IMR-90 (cell line): ENCODE data around the gene CACNA1G. TPM values are rescaled to one million over a fixed set of nuclear protein-coding genes. Genes with fewer than 3 reads are reported as not detected.

Experiments used
- ATAC-seq: fragments of 200-7000 bp; cut with Tn5 transposase; 2 replicates; pipeline ENCODE4 v1.9.1; 2020; ENCODE audit warnings: low read depth, mild to moderate bottlenecking, moderate library complexity
- BruUV-seq: library from RNA; stranded (reverse); fragments of 400-500 nt; replicated peaks from 2 replicates; lab custom pipeline; 2021; lab: Mats Ljungman, UMichigan
- CTCF ChIA-PET: fragments of 300-600 bp; formaldehyde crosslinking; extraction: SDS; loops from one replicate; lab custom pipeline; 2021; ENCODE audit warnings: antibody characterized with exemption; lab: Yijun Ruan, JAX
- POLR2A ChIA-PET: fragments of 300-600 bp; sonication (Branson Sonifier 250); formaldehyde crosslinking; loops from one replicate; lab custom pipeline; 2022; ENCODE audit warnings: antibody characterized with exemption; ENCODE audit not compliant: unreplicated experiment; lab: Charles Lee
- DNase-seq: peaks from one replicate; pipeline ENCODE4 v3.0.0; 2013
- H2AFZ ChIP-seq: replicated peaks from 2 replicates; pipeline ENCODE3; 2013; ENCODE audit warnings: low read length, mild to moderate bottlenecking; ENCODE audit not compliant: poor library complexity
- H2AK5ac ChIP-seq: 2 replicates; pipeline ENCODE4 v1.6.1; 2013; ENCODE audit warnings: low read depth, low read length, inconsistent platforms
- H2AK9ac ChIP-seq: replicated peaks from 2 replicates; pipeline ENCODE3; 2013; ENCODE audit warnings: mild to moderate bottlenecking, low read depth, low read length, moderate library complexity; ENCODE audit not compliant: poor library complexity
- H2BK120ac ChIP-seq: 2 replicates; pipeline ENCODE4 v1.6.1; 2013; ENCODE audit warnings: low read depth, low read length, inconsistent platforms
- H2BK15ac ChIP-seq: 3 replicates; pipeline ENCODE4 v1.6.1; 2013; ENCODE audit warnings: low read depth, low read length, inconsistent platforms
- H2BK20ac ChIP-seq: 2 replicates; pipeline ENCODE4 v1.6.1; 2013; ENCODE audit warnings: low read depth, mild to moderate bottlenecking, inconsistent platforms, low read length, moderate library complexity
- H2BK5ac ChIP-seq: 2 replicates; pipeline ENCODE4 v1.6.1; 2013; ENCODE audit warnings: mild to moderate bottlenecking, low read depth, low read length, inconsistent platforms; ENCODE audit not compliant: poor library complexity, severe bottlenecking
- H3K14ac ChIP-seq: replicated peaks from 2 replicates; pipeline ENCODE4 v1.6.1; 2013; ENCODE audit warnings: low read depth, low read length, inconsistent platforms
- H3K18ac ChIP-seq: 2 replicates; pipeline ENCODE4 v1.6.1; 2013; ENCODE audit warnings: low read depth, low read length, control low read depth
- H3K23ac ChIP-seq: 2 replicates; pipeline ENCODE4 v1.6.1; 2013; ENCODE audit warnings: low read depth, low read length, inconsistent platforms
- H3K27ac ChIP-seq: 2 replicates; pipeline ENCODE4 v1.5.1; 2013; ENCODE audit warnings: mild to moderate bottlenecking, control low read depth, low read length; ENCODE audit not compliant: insufficient read depth
- H3K27me3 ChIP-seq: 2 replicates; pipeline ENCODE4 v1.6.1; 2013; ENCODE audit warnings: low read length; ENCODE audit not compliant: control insufficient read depth, insufficient read depth
- H3K36me3 ChIP-seq: 2 replicates; pipeline ENCODE4 v1.6.1; 2013; ENCODE audit warnings: low read length, mixed read lengths; ENCODE audit not compliant: control insufficient read depth, insufficient read depth
- H3K4ac ChIP-seq: 2 replicates; pipeline ENCODE4 v1.6.1; 2013; ENCODE audit warnings: low read depth, low read length, inconsistent platforms
- H3K4me1 ChIP-seq: 2 replicates; pipeline ENCODE4 v1.6.1; 2013; ENCODE audit warnings: low read length, mixed read lengths; ENCODE audit not compliant: control insufficient read depth, insufficient read depth
- H3K4me2 ChIP-seq: 2 replicates; pipeline ENCODE4 v1.6.1; 2013; ENCODE audit warnings: low read depth, mild to moderate bottlenecking, control low read depth, low read length, moderate library complexity
- H3K4me3 ChIP-seq: 2 replicates; pipeline ENCODE4 v1.5.1; 2013; ENCODE audit warnings: low read depth, mild to moderate bottlenecking, control low read depth, low read length, moderate library complexity; ENCODE audit not compliant: insufficient read depth
- H3K56ac ChIP-seq: 2 replicates; pipeline ENCODE4 v1.6.1; 2013; ENCODE audit warnings: low read length, inconsistent platforms; ENCODE audit not compliant: insufficient read depth; ENCODE audit errors: extremely low read depth
- H3K79me1 ChIP-seq, 2 experiments: 2 replicates each; pipeline ENCODE4 v1.6.1; 2013; ENCODE audit warnings: low read length in 2 of 2, inconsistent platforms in 1 of 2, low read depth in 1 of 2
- H3K9ac ChIP-seq: 2 replicates; pipeline ENCODE4 v1.6.1; 2013; ENCODE audit warnings: low read depth, low read length, control low read depth
- H3K9me1 ChIP-seq: 2 replicates; pipeline ENCODE4 v1.6.1; 2013; ENCODE audit warnings: low read length, inconsistent platforms; ENCODE audit not compliant: insufficient read depth
- H3K9me3 ChIP-seq: 2 replicates; pipeline ENCODE4 v1.6.1; 2013; ENCODE audit warnings: low read length; ENCODE audit not compliant: control insufficient read depth, insufficient read depth
- H4K20me1 ChIP-seq: 2 replicates; pipeline ENCODE4 v1.6.1; 2013; ENCODE audit warnings: low read length, inconsistent platforms; ENCODE audit not compliant: insufficient read depth
- H4K5ac ChIP-seq: 2 replicates; pipeline ENCODE4 v1.6.1; 2013; ENCODE audit warnings: mild to moderate bottlenecking, low read depth, low read length, control low read depth
- H4K8ac ChIP-seq, 2 experiments: 2 replicates each; pipeline ENCODE4 v1.6.1; 2013; ENCODE audit warnings: low read depth in 2 of 2, low read length in 2 of 2, control low read depth in 1 of 2, inconsistent platforms in 1 of 2
- H4K91ac ChIP-seq: 2 replicates; pipeline ENCODE4 v1.6.1; 2013; ENCODE audit warnings: low read depth, low read length, inconsistent platforms; ENCODE audit not compliant: insufficient read depth
- BHLHE40 ChIP-seq: fragments of 150-350 bp; IDR thresholded peaks from 2 replicates; pipeline ENCODE4 v1.6.1; 2016; ENCODE audit warnings: mild to moderate bottlenecking, low read depth, low read length
- CEBPB ChIP-seq: IDR thresholded peaks from 2 replicates; pipeline ENCODE4 v1.6.1; 2012; ENCODE audit warnings: low read depth, low read length, improper control_type of control experiment
- CTCF ChIP-seq: conservative IDR thresholded peaks from 2 replicates; pipeline ENCODE4 v1.5.1; 2012; ENCODE audit warnings: mild to moderate bottlenecking, low read depth, low read length, improper control_type of control experiment
- ELK1 ChIP-seq: fragments of 150-350 bp; IDR thresholded peaks from 2 replicates; pipeline ENCODE4 v1.6.1; 2016; ENCODE audit warnings: low read depth, mild to moderate bottlenecking, low read length, moderate library complexity, borderline replicate concordance
- MAFK ChIP-seq: IDR thresholded peaks from 2 replicates; pipeline ENCODE4 v1.6.1; 2012; ENCODE audit warnings: low read depth, low read length, improper control_type of control experiment
- MAZ ChIP-seq: IDR thresholded peaks from 2 replicates; pipeline ENCODE4 v1.6.1; 2012; ENCODE audit warnings: low read depth, mild to moderate bottlenecking, low read length, improper control_type of control experiment, moderate library complexity, borderline replicate concordance
- MXI1 ChIP-seq: IDR thresholded peaks from 2 replicates; pipeline ENCODE4 v1.6.1; 2012; ENCODE audit warnings: low read depth, mild to moderate bottlenecking, low read length, moderate library complexity, borderline replicate concordance
- NFE2L2 ChIP-seq: fragments of 150-350 bp; IDR thresholded peaks from 2 replicates; pipeline ENCODE4 v1.6.1; 2016; ENCODE audit warnings: low read depth, mild to moderate bottlenecking, low read length
- POLR2A ChIP-seq: IDR thresholded peaks from 2 replicates; pipeline ENCODE4 v1.6.1; 2012; ENCODE audit warnings: mild to moderate bottlenecking, low read depth, low read length
- RAD21 ChIP-seq: IDR thresholded peaks from 2 replicates; pipeline ENCODE4 v1.6.1; 2012; ENCODE audit warnings: low read length, improper control_type of control experiment
- SMC3 ChIP-seq: fragments of 150-350 bp; IDR thresholded peaks from 2 replicates; pipeline ENCODE4 v1.6.1; 2016; ENCODE audit warnings: low read depth, mild to moderate bottlenecking, antibody characterized with exemption, low read length, moderate library complexity
- WGBS, 2 experiments: methylation state at CpG; one replicate each; pipeline versions ENCODE4 v1.1.5 to v1.1.7; 2013; ENCODE audit warnings: missing lambda C conversion rate in 2 of 2; ENCODE audit not compliant: insufficient read length in 1 of 2; ENCODE audit errors: extremely low coverage in 2 of 2; 5-methylcytosine and 5-hydroxymethylcytosine counted together
- dilution Hi-C: fragments of 300-500 bp; cut with HindIII; formaldehyde crosslinking; loops from one replicate; pipeline ENCODE4 v1.14.3; 2018; ENCODE audit warnings: low sequenced_read_pairs; ENCODE audit not compliant: unreplicated experiment
- in situ Hi-C: fragments of 300-500 bp; cut with MboI; formaldehyde crosslinking; loops from 3 replicates; pipeline ENCODE4 v1.14.3; 2019; ENCODE audit warnings: low sequenced_read_pairs, inconsistent platforms, mixed read lengths
- intact Hi-C: fragments of 100-400 bp; cut with micrococcal nuclease; formaldehyde crosslinking; loops from 2 replicates; pipeline ENCODE4 v1.10.0; 2022
- polyA plus RNA-seq, 3 experiments: library from polyadenylated mRNA; depleted of rRNA; stranded (reverse); fragments of >200 nt; gene quantifications; 2 replicates each; pipeline ENCODE4 v1.2.3, GENCODE V29; 2012; ENCODE audit warnings: low replicate concordance in 1 of 3
- total RNA-seq: library from RNA; depleted of rRNA; stranded (reverse); fragments of >200 nt; gene quantifications from 2 replicates; pipeline ENCODE4 v1.2.3, GENCODE V29; 2012

The CACNA1G gene
- total and polyA plus RNA-seq, 2 of the 4 experiments (the other 2 are of a cell fraction) = under 0.01 to 0.03 TPM

DNA sequence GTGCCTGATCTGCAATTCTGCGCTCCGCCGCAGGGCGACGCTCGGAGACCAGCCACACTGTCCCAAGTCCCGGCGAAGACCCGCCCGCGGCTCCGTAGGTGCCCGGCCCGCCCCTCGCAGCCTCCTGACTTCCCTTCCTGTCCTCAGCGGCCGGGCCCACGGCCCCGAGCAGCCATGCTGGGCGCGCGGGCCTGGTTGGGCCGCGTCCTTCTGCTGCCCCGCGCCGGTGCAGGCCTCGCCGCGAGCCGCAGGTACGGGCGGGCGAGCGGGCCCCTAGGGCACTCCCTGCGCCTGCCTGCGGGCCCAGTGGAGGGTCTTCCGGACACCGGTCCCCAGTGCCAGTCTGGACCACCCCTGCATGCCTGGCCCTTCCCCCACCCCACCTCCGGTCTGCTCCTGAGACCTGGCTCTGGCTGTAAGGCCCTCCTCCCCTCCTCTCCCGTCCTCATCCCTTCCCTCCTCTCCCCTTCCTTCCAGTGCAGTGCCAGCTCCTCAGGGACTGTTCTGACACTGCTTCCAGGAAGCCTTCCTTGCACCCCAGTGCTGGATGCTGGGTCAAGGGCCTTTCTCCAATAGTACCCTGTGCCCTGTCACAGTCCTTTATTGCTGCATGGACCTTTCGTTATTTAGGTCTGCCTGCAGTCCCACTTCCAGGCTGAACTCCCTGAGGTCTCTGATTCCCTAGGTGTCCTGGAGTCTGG, 13.3 kb upstream of the CACNA1G start, which contains the start of gene SPATA20:
Gene SPATA20, plus strand, starts transcription at position 140 of the 701 bp plus-strand sequence. Its CDS starts 35 bp downstream, at position 175.
- POLR2A ChIA-PET = no interaction called here
- peaks cover 13% of the 10 kb centered on the region for H3K4me1 ChIP-seq
- peak within 1 kb of the TSS; percentile 65 for H3K27ac ChIP-seq
- H3K9me3 ChIP-seq = no peaks in the 10 kb centered on the region
- H4K5ac ChIP-seq = peak within 1 kb of the TSS; percentile 79
- H3K18ac ChIP-seq = peak within 1 kb of the TSS; percentile 63
- TF ChIP-seq BHLHE40 (peak; percentile 22; the same call in 1 of the 2 replicates), NFE2L2 (no peak), CTCF (peak; percentile 99), RAD21 (peak; percentile 99), ELK1 (no peak), MAZ (peak; percentile 55; the same call in 1 of the 2 replicates), CEBPB (no peak), MXI1 (peak; percentile 90), SMC3 (peak; percentile 89), POLR2A (peak; percentile 68), MAFK (no peak)
- 0 out of 2 replicates have a peak, but pooled peaks cover 8% of the 10 kb centered on the region for H4K20me1 ChIP-seq
- H3K9ac ChIP-seq = peak within 1 kb of the TSS; percentile 91
- H2AK9ac ChIP-seq = peak within 1 kb of the TSS; percentile 100
- peak within 1 kb of the TSS; percentile 81 for H2BK5ac ChIP-seq
- peak within 1 kb of the TSS; percentile 100 for H3K4ac ChIP-seq
- H2AFZ ChIP-seq = peak within 1 kb of the TSS; percentile 92
- intact Hi-C loops (loop anchor here (1.0 to 10.0 kb wide), 5 partner anchors 65 to 408 kb away; no protein-coding TSS in a partner anchor), in situ Hi-C loops (loop anchor here (5.0 to 10.0 kb wide), 4 partner anchors 80 to 408 kb away; no protein-coding TSS in a partner anchor), dilution Hi-C loops (no loop called here)
- H4K8ac ChIP-seq = peak within 1 kb of the TSS; percentile 88 to 97
- H2BK15ac ChIP-seq = 0 out of 3 replicates have a peak within 1 kb of the TSS, but pooled peaks have one; percentile 45
- ATAC-seq = peak; percentile 87
- CTCF ChIA-PET = interaction anchor here (1.0 kb wide), 2 partner anchors 79 to 148 kb away, joined by 3 to 4 read pairs; no protein-coding TSS in a partner anchor
- H2BK120ac ChIP-seq = peak within 1 kb of the TSS; percentile 84
- 7% methylated on average over 27 of the region's 42 CpGs; no CpG with 5 or more reads in 1 of the 2 experiments for WGBS, 2 experiments
- no TSS peak for BruUV-seq
- H3K4me3 ChIP-seq = peak within 1 kb of the TSS; percentile 70
- peaks cover 15% of the 10 kb centered on the region; the same call in 1 of the 2 replicates for H3K36me3 ChIP-seq
- peak within 1 kb of the TSS; percentile 86; the same call in 1 of the 2 replicates for H2BK20ac ChIP-seq
- no peaks in the 10 kb centered on the region for H3K27me3 ChIP-seq
- H2AK5ac ChIP-seq = peak within 1 kb of the TSS; percentile 99
- H3K14ac ChIP-seq = peak within 1 kb of the TSS; percentile 99
- peak within 1 kb of the TSS; percentile 92 for H3K4me2 ChIP-seq
- H3K56ac ChIP-seq = peak within 1 kb of the TSS; percentile 74
- peaks cover 9% of the 10 kb centered on the region for H3K9me1 ChIP-seq
- H3K79me1 ChIP-seq = peaks cover 0 to 18% of the 10 kb centered on the region in 2 experiments; a peak in 2 of 4 replicates
- H3K23ac ChIP-seq = peak within 1 kb of the TSS; percentile 96
- peak; percentile 84 for DNase-seq
- H4K91ac ChIP-seq = peak within 1 kb of the TSS; percentile 96
